Peyer's patch (tissue), 4 donors: ENCODE measurements around the gene TARP.

Experiments
- DNase-seq, 3 donors: peaks; one replicate each; pipeline ENCODE4 v3.0.0-alpha.2; 2017 to 2019
- H3K27ac ChIP-seq, 4 donors: fragments of 200-600 bp; sonication (generic); one replicate each; pipeline ENCODE4 v1.5.1; 2016 to 2019
- H3K27me3 ChIP-seq, 2 donors: fragments of 200-600 bp; sonication (generic); one replicate each; pipeline ENCODE4 v1.5.1; 2019
- H3K36me3 ChIP-seq, 3 donors: fragments of 200-600 bp; sonication (generic); one replicate each; pipeline ENCODE4 v1.5.1; 2016 to 2019
- H3K4me1 ChIP-seq, 4 donors: fragments of 200-600 bp; sonication (generic); one replicate each; pipeline ENCODE4 v1.5.1; 2016 to 2019
- H3K4me3 ChIP-seq, 4 donors: fragments of 200-600 bp; sonication (generic); 1 replicate in 3 of 4; 2 replicates in 1 of 4; pipeline ENCODE4 v1.5.1; 2016 to 2019; ENCODE audit warnings: mild to moderate bottlenecking in 1 of 4
- H3K9me3 ChIP-seq, 4 donors: fragments of 200-600 bp; sonication (generic); one replicate each; pipeline ENCODE4 v1.5.1; 2016 to 2019; ENCODE audit warnings: mild to moderate bottlenecking in 1 of 4
- CTCF ChIP-seq, 6 experiments: fragments of 450-650 bp in 4 of 6; fragments of 200-600 bp in 2 of 6; sonication (generic) in 1 of 6; IDR thresholded peaks; one replicate each; pipeline ENCODE4 v1.5.1; 2017 to 2019; ENCODE audit warnings: antibody characterized with exemption in 6 of 6, mild to moderate bottlenecking in 3 of 6, moderate library complexity in 1 of 6
- POLR2A ChIP-seq, 2 donors: fragments of 450-650 bp; IDR thresholded peaks; one replicate each; pipeline ENCODE4 v1.5.1; 2017; ENCODE audit warnings: antibody characterized with exemption in 2 of 2, mild to moderate bottlenecking in 2 of 2, moderate library complexity in 2 of 2

Gene TARP

DNA sequence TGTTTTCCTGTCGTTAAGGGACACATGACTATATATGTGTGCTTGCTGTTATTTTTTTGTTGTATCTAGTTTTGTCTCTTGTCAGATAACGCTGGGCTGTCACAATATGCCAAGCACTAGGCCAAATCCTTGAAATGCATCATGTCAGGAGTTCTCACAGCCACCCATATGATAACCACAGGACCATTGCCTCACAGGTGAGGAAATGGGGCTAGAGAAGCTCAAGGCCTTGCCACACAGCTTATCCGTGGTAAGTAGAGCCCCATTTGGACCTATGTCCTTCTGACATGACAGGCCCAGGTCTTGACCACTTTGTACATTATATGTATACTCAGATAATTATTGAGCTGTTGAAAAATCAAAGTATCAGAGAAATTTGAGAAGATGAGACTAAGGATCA is 42.0 kb upstream of the TARP start:
- H3K4me1 ChIP-seq: peaks cover 0 to 12% (median 0%) of the 10 kb centered on the region in 4 donors
- H3K27me3 ChIP-seq: no peaks in the 10 kb centered on the region
- H3K27ac ChIP-seq: no peak overlapping the region
- TF ChIP-seq POLR2A (IDR thresholded peaks at IDR 0.05): no peak
- TF ChIP-seq CTCF (IDR thresholded peaks at IDR 0.05): no peak
- no peaks in the 10 kb centered on the region for H3K9me3 ChIP-seq
- H3K36me3 ChIP-seq: no peaks in the 10 kb centered on the region
- no peak for DNase-seq
- H3K4me3 ChIP-seq: no peak overlapping the region

- TF ChIP-seq CTCF (IDR thresholded peaks at IDR 0.05) (no peak), POLR2A (IDR thresholded peaks at IDR 0.05) (no peak)
Measured at GRCh38 chr7:38312821-38313220, 39.4 kb upstream of the TARP start.

DNA sequence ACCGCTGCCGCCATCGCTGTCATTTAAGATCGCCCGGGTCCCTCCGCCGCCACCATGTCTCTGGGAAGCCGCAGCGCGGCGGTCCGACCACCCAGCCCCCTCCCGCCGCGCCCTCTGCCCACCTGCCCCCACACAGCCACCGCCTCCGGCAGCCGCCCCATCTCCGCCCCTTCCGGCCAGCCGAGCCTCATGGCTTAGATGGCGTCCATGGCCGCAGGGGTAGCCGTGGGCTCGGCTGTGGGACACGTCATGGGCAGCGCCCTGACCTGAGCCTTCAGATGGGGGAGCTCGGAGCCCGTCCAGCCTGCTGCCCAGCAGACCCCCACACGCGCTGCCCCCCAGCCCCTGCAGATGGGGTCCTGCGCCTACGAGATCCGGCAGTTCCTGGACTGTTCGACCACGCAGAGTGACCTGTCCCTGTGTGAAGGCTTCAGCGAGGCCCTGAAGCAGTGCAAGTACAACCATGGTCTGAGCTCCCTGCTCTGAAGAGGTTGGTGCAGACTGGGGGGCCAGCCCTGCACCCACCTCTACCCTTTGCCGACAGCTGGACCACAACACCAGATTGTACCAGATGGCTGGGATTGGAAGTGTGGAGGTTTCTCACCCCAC is 38.0 kb upstream of the TARP start:
- H3K36me3 ChIP-seq: no peaks in the 10 kb centered on the region
- DNase-seq: peak in 2 of 3 donors; percentile 30 to 50
- H3K27me3 ChIP-seq: no peaks in the 10 kb centered on the region
- peak overlapping the region; percentile 40 to 59 (median 54) for H3K27ac ChIP-seq
- H3K4me3 ChIP-seq: peak overlapping the region; percentile 28 to 51 (median 43)
- H3K4me1 ChIP-seq: peaks cover 0 to 16% (median 0%) of the 10 kb centered on the region in 4 donors
- no peaks in the 10 kb centered on the region for H3K9me3 ChIP-seq
- TF ChIP-seq POLR2A (IDR thresholded peaks at IDR 0.05) (no peak), CTCF (IDR thresholded peaks at IDR 0.05) (no peak)

More at GRCh38 chr7:38312821-38313220, 39.4 kb upstream of the TARP start:
- Histone ChIP-seq H3K27me3 (no peaks in the 10 kb centered on the region), H3K4me3 (no peak overlapping the region), H3K36me3 (no peaks in the 10 kb centered on the region), H3K9me3 (no peaks in the 10 kb centered on the region), H3K4me1 (peaks cover 0 to 16% (median 0%) of the 10 kb centered on the region in 4 donors), H3K27ac (peak overlapping the region in 3 of 4 donors; percentile 22 to 57 (median 44))
- no peak for DNase-seq

- Histone ChIP-seq H3K9me3 (no peaks in the 10 kb centered on the region), H3K4me1 (peaks cover 0 to 16% (median 0%) of the 10 kb centered on the region in 4 donors), H3K4me3 (peak overlapping the region in 1 of 4 donors; percentile 28), H3K36me3 (no peaks in the 10 kb centered on the region), H3K27me3 (no peaks in the 10 kb centered on the region), H3K27ac (peak overlapping the region in 3 of 4 donors; percentile 23 to 54 (median 40))
- no peak for DNase-seq
- TF ChIP-seq POLR2A (IDR thresholded peaks at IDR 0.05) (no peak), CTCF (IDR thresholded peaks at IDR 0.05) (no peak)
Measured at GRCh38 chr7:38310591-38311101, 37.2 kb upstream of the TARP start.

DNA sequence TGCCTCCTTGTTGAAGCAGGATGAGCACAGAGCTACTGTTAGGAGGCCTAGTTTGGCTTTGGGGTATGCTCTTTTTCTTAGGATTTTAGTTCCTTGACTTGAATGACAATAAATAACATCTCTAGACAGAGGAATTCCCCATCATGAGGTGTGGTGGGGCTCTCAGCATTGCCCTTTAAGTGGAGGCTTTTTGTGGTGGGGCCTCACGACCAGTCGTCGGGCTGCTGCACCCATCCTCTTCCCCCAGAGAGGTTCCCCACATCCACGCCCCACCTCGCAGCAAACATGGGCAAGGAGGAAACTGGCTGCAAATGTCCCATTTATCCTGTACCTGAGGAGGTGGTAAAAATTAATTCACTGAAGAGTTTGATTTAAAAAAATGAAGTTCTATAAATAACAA is 36.1 kb upstream of the TARP start:
- no peak overlapping the region for H3K4me3 ChIP-seq
- H3K4me1 ChIP-seq: peaks cover 0 to 16% (median 0%) of the 10 kb centered on the region in 4 donors
- TF ChIP-seq CTCF (IDR thresholded peaks at IDR 0.05): no peak
- TF ChIP-seq POLR2A (IDR thresholded peaks at IDR 0.05): no peak
- no peak overlapping the region for H3K27ac ChIP-seq
- no peaks in the 10 kb centered on the region for H3K36me3 ChIP-seq
- no peaks in the 10 kb centered on the region for H3K27me3 ChIP-seq
- no peak for DNase-seq
- H3K9me3 ChIP-seq: no peaks in the 10 kb centered on the region
